Urinary bladder (tissue), 4 donors: ENCODE measurements around the gene GAREM2. TPM values are rescaled to one million over a fixed set of nuclear protein-coding genes. Genes with fewer than 3 reads are reported as not detected.
A peak's percentile ranks its signal among the peaks of the same experiment; 100 is the strongest.

ENCODE experiments used
- DNase-seq: peaks from one replicate; pipeline ENCODE4 v3.0.0-alpha.2; 2015; ENCODE audit errors: extremely low spot score
- H3K27ac ChIP-seq: one replicate; pipeline ENCODE4 v1.5.1; 2013; ENCODE audit warnings: low read depth, mild to moderate bottlenecking, moderate library complexity
- H3K36me3 ChIP-seq: one replicate; pipeline ENCODE4 v1.6.1; 2013; ENCODE audit warnings: mild to moderate bottlenecking, moderate library complexity; ENCODE audit not compliant: insufficient read depth
- H3K4me1 ChIP-seq: one replicate; pipeline ENCODE4 v1.6.1; 2013; ENCODE audit warnings: mild to moderate bottlenecking, moderate library complexity; ENCODE audit not compliant: insufficient read depth
- H3K4me3 ChIP-seq: one replicate; pipeline ENCODE4 v1.5.1; 2013; ENCODE audit warnings: low read depth, low read length
- WGBS: extraction: QIAGEN DNeasy Blood & Tissue Kit; methylation state at CpG from one replicate; pipeline ENCODE4 v1.1.7; 2013; 5-methylcytosine and 5-hydroxymethylcytosine counted together
- polyA plus RNA-seq: library from polyadenylated mRNA; stranded (reverse); fragments of 200-250 nt; gene quantifications from one replicate; pipeline ENCODE4 v1.2.3, GENCODE V29; 2013
- total RNA-seq: library from RNA; depleted of rRNA; stranded (reverse); fragments of >200 nt; gene quantifications from one replicate; pipeline ENCODE4 v1.2.3, GENCODE V29; 2014
- donor health status: healthy with polysubstance abuse.
- donor health status: healthy.

Gene GAREM2
- total and polyA plus RNA-seq, 2 donors: 2.0 to 4.0 TPM

GRCh38 chr2:26175466-26176278 lies 2.8 kb downstream of the GAREM2 start:
- DNase-seq: no peak
- Histone ChIP-seq H3K4me1 (peaks cover 1% of the 10 kb centered on the region), H3K36me3 (no peaks in the 10 kb centered on the region), H3K4me3 (no peak overlapping the region), H3K27ac (no peak overlapping the region)
- WGBS: 71% methylated on average over 15 of the region's 15 CpGs

DNA sequence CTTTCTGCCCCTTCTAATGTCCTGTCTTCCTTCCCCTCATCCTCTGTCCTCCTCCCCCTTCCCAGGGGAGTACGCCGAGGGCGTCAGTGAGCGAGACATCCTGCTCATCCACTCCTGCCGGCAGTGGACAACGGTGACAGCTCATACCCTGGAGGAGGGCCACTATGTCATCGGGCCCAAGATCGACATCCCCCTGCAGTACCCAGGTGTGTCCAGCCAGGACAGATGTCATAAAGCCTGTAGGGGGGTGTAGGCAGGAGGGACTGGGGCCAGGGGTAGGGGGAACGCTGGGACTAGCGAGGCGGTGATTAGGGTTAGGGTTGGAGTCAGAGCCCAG lies 3.4 kb downstream of the GAREM2 start:
- Histone ChIP-seq H3K4me1 (peaks cover 1% of the 10 kb centered on the region), H3K27ac (no peak overlapping the region), H3K36me3 (no peaks in the 10 kb centered on the region), H3K4me3 (no peak overlapping the region)
- DNase-seq: no peak
- 78% methylated on average over 11 of the region's 11 CpGs for WGBS

DNA sequence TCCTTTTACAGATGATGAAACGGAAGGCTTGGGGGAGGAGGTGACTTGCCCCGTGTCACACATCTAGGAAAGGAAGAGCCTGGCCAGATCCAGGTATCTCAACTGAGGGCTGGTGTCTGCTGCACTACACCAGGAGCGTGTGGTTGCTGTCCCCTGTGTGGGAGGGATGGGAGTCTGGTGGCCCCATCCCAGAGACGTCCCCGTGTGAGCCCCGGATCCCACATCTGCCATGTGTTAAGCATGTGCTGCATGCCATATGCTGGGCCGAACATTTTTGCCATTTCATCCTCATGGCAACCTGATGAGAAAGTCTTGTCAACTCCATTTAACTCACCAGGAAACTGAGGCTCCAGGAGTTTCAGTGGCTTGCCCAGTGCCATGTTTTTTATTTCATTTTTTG lies 4.2 kb downstream of the GAREM2 start:
- DNase-seq: no peak
- 91% methylated on average over 7 of the region's 7 CpGs for WGBS
- peaks cover 1% of the 10 kb centered on the region for H3K4me1 ChIP-seq
- no peak overlapping the region for H3K4me3 ChIP-seq
- H3K27ac ChIP-seq: no peak overlapping the region
- H3K36me3 ChIP-seq: no peaks in the 10 kb centered on the region

DNA sequence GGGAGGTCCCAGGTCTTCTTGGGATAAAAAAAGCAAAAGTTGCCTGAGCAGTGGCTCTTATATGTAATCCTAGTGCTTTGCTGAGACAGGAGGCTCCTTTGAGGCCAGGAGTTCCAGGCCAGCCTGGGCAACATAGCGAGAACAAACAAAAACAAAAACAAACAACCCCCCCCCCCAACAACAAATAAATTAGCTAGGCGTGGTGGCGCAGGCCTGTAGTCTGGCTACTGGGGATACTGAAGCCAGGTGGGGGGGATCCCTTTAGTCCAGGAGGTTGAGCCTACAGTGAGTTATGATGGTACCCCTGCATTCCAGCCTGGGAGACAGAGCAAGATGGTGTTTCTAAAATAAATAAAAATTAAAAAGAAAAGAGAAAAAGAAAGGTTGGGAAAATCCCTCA lies 5.4 kb downstream of the GAREM2 start:
- 92% methylated on average over 3 of the region's 3 CpGs for WGBS
- no peaks in the 10 kb centered on the region for H3K36me3 ChIP-seq
- H3K4me3 ChIP-seq: peak overlapping the region; percentile 45
- H3K4me1 ChIP-seq: peaks cover 1% of the 10 kb centered on the region
- DNase-seq: no peak
- H3K27ac ChIP-seq: no peak overlapping the region

GRCh38 chr2:26178746-26179436 lies 6.0 kb downstream of the GAREM2 start:
- DNase-seq: no peak
- Histone ChIP-seq H3K36me3 (no peaks in the 10 kb centered on the region), H3K4me3 (peak overlapping the region; percentile 45), H3K27ac (no peak overlapping the region), H3K4me1 (peaks cover 1% of the 10 kb centered on the region)
- WGBS: 2% methylated on average over 48 of the region's 48 CpGs

GRCh38 chr2:26179446-26179913 lies 6.6 kb downstream of the GAREM2 start:
- no peak overlapping the region for H3K4me3 ChIP-seq
- no peaks in the 10 kb centered on the region for H3K36me3 ChIP-seq
- no peaks in the 10 kb centered on the region for H3K4me1 ChIP-seq
- H3K27ac ChIP-seq: no peak overlapping the region
- 45% methylated on average over 12 of the region's 12 CpGs for WGBS
- DNase-seq: no peak

DNA sequence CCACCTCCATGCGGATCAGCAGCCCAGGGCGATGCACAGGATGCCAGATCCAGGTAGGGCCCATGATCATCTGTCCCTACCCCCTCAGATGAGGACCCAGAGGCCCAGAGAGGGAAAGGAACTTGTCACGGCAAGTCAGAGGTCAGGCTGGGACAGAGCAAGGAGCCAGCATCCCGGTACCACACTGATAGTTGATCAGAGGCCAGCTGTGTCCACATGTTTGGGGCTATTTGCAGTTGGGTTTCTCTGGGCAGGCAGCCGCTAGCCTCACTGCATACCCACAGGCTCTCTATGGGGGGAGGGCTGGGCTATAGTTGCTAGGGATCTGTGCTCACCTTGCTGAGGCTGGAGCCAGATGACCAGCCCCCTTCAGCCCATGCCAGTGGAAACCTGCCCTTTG lies 9.6 kb downstream of the GAREM2 start:
- Histone ChIP-seq H3K36me3 (no peaks in the 10 kb centered on the region), H3K4me3 (no peak overlapping the region), H3K4me1 (no peaks in the 10 kb centered on the region), H3K27ac (no peak overlapping the region)
- WGBS: 84% methylated on average over 5 of the region's 5 CpGs
- no peak for DNase-seq

DNA sequence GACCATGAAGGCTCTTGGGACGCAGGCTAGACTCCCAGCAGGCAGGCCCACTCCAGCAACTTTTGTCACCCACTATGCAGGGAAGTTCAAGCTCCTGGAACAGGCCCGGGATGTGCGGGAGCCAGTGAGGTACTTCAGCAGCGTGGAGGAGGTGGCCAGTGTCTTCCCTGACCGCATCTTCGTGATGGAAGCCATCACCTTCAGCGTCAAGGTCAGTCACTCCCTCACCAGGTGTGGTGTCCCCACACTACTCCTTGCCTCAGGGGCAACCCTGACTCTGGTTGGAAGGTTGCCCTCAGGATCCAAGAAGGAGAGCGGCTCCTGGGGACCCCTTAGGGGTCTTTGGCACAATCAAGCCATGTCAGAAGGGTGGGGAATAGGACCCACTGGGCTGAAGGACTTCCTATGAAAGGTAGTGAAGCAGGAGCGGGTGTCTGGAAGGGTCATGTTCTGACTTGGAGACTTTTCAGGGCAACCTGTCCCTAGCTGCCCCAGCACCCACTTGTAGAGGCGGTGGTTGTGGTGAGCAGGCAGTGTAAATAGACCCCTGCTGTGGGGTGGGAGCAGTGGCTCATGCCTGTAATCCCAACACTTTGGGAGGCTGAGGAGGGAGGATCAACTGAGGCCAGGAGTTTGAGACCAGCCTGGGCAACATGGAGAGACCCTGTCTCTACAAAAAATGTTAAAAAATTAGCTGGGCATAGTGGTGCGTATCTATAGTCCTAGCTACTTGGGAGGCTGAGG lies 10.2 kb downstream of the GAREM2 start:
- no peak for DNase-seq
- Histone ChIP-seq H3K4me1 (no peaks in the 10 kb centered on the region), H3K27ac (no peak overlapping the region), H3K4me3 (no peak overlapping the region), H3K36me3 (no peaks in the 10 kb centered on the region)
- WGBS: 98% methylated on average over 11 of the region's 11 CpGs

DNA sequence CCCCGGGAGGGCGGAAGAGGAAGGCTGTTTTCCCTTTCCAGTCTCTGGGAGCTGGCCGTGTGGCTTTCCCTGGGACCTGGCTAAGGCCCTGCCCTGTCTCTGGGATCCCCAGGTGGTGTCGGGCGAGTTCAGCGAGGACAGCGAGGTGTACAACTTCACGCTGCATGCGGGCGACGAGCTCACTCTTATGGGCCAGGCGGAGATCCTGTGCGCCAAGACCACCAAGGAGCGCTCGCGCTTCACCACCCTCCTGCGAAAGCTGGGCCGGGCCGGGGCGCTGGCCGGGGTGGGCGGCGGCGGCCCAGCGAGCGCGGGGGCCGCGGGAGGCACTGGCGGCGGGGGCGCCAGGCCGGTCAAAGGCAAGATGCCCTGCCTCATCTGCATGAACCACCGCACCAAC lies 11.2 kb downstream of the GAREM2 start:
- Histone ChIP-seq H3K27ac (no peak overlapping the region), H3K4me3 (peak overlapping the region; percentile 57), H3K4me1 (no peaks in the 10 kb centered on the region), H3K36me3 (no peaks in the 10 kb centered on the region)
- no peak for DNase-seq
- 74% methylated on average over 34 of the region's 34 CpGs for WGBS

DNA sequence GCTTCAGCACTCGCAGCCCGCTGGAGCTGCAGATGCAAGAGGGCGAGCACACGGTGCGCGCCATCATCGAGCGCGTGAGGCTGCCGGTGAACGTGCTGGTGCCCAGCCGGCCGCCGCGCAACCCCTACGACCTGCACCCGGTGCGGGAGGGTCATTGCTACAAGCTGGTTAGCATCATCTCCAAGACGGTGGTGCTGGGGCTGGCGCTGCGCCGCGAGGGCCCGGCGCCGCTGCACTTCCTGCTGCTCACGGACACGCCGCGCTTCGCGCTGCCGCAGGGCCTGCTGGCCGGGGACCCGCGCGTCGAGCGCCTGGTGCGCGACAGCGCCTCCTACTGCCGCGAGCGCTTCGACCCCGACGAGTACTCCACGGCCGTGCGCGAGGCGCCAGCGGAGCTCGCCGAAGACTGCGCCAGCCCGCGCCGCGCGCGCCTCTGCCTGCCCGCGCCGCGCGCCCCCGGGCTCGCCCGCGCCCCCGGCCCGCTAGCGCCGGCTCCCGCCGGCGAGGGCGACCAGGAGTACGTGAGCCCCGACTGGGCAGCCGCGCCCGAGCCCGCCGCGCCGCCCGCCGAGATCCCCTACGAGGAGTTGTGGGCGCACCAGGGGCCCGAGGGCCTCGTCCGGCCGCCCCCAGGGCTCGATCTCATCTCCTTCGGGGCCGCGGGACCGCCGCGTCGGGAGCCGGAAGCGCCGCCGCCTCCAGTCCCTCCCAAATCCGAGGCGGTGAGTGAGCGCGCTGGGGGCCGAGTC lies 11.8 kb downstream of the GAREM2 start:
- H3K27ac ChIP-seq: no peak overlapping the region

GRCh38 chr2:26185304-26185928 lies 12.5 kb downstream of the GAREM2 start:
- H3K36me3 ChIP-seq: no peaks in the 10 kb centered on the region
- 50% methylated on average over 20 of the region's 20 CpGs for WGBS
- DNase-seq: no peak
- H3K4me1 ChIP-seq: no peaks in the 10 kb centered on the region
- peak overlapping the region; percentile 57 for H3K4me3 ChIP-seq
- no peak overlapping the region for H3K27ac ChIP-seq

More for the DNA sequence above, 11.8 kb downstream of the GAREM2 start:
- WGBS: 2% methylated on average over 114 of the region's 114 CpGs
- no peaks in the 10 kb centered on the region for H3K36me3 ChIP-seq
- H3K4me3 ChIP-seq: peak overlapping the region; percentile 57
- no peak for DNase-seq
- H3K4me1 ChIP-seq: no peaks in the 10 kb centered on the region

- Histone ChIP-seq H3K4me3 (no peak overlapping the region), H3K4me1 (no peaks in the 10 kb centered on the region), H3K36me3 (no peaks in the 10 kb centered on the region), H3K27ac (no peak overlapping the region)
- 91% methylated on average over 16 of the region's 16 CpGs for WGBS
- DNase-seq: no peak
Measured at GRCh38 chr2:26185954-26186770, 13.3 kb downstream of the GAREM2 start.
